Inflammatory macrophage (primary cell): Measurements from ENCODE around the gene HOXD12.

Experiments
- DNase-seq, 2 donors: peaks; one replicate each; pipeline ENCODE4 v3.0.0-alpha.2; 2020 to 2022

The HOXD12 gene

DNA sequence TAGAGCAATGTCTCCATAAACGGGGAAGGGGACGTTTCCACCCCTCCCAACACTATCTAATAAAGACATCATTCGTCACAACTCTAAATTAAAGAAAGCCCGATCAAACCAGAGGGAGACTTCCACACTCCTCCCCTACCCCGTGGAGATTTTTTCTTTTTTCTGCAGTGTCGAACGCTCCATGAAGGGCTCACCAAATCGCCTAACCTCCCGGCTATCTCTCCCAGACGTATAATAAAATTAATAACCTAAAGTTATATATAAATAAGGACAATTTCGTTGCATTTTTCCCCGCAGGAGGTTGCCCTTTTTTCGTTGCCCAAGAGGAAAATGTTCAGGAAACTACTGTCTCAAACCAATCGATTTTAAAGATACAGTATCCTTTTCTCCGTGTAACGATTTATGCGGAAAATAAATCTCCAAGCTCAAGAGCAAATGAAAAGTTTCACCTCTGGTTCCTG, 18.2 kb upstream of the HOXD12 start:
- DNase-seq, result no peak

DNA sequence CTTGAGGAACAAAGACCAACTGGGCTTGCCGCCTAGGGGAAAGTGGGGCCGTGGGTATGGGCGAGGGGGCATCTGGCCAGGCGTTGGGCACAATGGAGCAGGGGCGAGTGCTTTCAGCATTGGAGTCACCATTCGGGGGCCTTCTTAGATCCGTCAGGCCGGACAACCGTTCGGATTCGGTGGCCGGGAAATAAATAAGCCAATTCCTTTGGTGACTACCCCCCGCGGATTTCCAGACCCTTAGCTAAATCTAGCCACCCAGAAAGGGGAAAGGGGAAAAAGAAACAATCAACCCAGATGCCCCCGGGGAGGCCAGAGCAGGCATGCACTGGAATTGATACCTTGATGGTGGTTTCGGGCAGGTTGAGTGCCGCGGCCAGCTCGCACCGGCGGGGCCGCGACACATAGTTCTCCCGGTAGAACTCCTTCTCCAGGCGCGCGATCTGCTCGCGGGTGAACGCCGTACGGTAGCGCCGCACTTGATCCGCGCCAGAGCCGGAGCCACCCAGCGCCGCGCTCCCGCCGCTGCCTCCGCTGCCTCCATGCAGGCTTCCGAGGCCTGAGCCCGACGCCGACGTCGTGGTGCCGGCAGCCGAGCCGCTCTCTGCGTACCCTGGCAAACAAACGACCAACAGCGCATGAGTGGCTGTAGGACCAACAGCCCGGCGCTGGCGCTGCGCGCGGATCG, 17.6 kb upstream of the HOXD12 start:
- no peak for DNase-seq

DNA sequence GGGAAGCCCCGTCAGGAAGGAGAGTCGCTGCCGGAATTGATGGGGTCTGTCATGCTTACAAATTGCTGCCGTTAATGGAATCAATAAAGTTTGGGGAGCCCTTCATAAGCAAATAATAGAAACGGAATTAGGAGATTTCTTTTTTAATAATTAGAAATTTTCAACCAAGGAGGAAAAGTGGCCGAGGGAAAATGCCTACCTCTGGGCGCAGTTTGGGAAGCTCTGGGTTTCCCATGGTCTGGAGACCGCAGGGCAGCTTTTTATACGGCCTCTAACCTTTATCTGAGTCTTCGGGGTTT, 17.1 kb upstream of the HOXD12 start:
- DNase-seq, result no peak

DNA sequence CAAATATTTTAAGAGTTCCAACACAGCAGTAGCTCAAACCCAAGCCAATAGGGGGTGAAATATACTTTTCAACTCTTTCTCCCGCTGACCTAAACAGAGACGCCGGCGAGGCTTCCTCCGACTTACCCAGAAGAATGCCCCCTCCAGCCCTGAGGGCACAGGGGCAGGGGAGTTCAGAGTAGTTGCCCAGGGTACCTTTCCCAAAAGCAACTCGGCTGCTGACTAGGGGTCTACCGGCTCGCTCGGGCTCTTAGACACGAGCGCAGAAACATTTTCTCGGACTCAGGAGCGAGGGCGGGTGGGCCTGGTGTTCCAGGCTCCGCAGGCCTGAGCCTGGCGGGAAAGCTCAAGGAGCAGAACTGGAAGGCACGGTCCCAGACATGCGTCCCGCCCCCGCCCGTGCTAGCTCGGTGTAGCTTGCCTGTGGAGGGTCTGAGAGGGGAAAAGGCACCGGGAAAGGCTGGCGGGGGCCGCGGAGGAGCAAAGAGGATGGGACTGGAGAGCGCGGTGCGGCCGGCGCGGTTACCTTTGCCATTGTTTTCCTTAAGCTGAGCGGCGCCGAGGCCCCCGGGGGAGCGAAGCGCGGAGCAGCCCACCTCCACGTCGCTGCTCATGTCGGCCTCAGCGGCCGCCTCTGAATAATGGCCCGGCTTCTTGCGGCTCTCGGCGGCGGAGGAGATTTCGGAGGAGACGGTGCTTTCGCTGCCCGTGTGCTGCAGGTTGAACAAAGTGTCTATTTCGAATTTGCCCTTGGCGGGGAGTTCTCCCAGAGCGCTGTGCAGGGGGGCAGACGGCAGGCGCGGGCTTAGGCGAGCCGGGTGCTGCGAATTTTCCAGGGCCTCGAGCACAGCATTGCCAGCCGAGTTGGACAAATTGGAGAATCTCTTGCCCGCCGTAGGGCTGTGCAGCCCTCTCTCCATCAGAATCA, 16.5 kb upstream of the HOXD12 start:
- DNase-seq, result no peak

DNA sequence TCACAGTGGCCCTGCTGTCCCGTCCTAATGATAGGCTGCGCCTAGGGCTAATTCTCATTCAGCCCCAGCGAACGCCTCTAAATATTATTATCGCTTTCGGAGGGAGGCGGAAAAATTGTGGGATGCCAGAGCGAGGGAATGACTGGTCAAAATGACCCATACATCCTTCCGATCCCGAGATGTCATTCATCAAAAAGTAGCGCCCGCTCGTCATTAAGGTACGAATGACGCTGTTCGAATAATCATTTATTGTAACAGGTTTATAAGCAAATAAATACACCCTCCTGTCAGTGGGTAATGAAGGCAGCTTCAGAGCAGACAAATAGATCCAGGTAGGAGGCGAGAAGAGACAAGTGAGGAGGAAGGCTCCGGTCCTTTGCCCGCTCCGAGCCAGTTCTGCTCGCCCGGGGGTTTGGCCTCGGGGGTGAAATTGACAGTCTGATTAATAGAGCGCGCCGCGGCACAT, 15.8 kb upstream of the HOXD12 start, which contains the start of gene EVX2:
TSS of gene EVX2 (minus strand) at position 167 of the 466 bp plus-strand sequence. CDS start 186 bp downstream, outside the sequence.
- DNase-seq, result no peak

DNA sequence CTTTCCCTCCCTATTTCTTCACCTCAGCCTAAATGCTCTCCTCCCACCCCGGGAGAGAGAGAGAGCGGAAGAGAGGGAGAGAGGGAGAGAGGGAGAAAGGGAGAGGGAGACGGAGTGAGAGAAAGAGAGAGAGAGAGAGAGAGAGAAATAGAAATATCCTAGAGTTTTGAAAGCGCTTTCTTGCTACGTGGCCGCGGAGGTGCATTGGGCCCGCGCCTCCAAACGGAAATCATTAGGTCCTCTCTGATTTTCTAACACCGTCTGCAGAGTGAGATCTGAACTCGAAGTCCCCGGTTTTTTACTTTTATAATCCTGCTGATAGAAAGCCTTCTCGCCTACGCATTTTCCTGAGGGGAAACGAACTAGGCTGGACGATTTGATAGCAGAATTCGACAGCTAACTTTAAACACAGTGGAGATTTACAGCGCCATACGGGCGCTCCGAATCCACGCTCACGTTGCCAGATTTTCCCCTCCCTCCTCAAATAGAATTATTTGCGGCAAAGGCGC, 14.9 kb upstream of the HOXD12 start:
- no peak for DNase-seq

DNA sequence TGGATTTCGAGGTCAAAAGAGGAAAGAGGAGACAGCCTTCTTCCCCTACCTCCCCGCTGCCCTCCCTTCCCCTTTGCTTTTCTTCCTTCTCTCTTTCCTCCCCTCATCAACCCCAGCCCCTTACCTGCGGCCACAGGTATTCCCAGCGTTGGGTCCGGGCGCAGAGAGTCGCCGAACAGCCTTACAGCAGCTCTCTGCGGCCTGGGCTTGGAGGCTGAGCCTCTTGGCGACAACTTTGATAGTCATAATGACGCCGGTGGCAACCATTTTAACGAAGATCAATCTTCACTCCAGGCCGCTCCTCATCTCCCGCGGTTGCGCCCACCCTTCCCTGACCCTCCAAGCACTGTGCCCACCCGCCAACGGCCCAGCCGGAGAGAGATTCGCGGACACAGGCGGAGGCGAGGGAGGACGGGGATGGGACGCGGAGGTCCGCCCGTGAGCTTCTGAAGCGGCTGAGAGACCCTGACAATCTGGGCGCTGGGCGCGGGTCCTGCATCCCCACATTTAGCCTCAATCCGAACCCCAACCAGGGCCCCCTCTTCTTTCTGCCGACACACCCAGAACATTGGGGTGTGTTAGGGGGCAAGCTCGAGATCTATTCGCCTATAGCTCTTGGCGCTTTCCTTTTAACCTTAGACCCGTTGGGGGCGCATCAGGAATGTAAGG, 14.3 kb upstream of the HOXD12 start:
- DNase-seq, result no peak

GRCh38 chr2:176085861-176086771, 13.5 kb upstream of the HOXD12 start:
- no peak for DNase-seq

GRCh38 chr2:176087330-176088047, 12.1 kb upstream of the HOXD12 start:
- no peak for DNase-seq

DNA sequence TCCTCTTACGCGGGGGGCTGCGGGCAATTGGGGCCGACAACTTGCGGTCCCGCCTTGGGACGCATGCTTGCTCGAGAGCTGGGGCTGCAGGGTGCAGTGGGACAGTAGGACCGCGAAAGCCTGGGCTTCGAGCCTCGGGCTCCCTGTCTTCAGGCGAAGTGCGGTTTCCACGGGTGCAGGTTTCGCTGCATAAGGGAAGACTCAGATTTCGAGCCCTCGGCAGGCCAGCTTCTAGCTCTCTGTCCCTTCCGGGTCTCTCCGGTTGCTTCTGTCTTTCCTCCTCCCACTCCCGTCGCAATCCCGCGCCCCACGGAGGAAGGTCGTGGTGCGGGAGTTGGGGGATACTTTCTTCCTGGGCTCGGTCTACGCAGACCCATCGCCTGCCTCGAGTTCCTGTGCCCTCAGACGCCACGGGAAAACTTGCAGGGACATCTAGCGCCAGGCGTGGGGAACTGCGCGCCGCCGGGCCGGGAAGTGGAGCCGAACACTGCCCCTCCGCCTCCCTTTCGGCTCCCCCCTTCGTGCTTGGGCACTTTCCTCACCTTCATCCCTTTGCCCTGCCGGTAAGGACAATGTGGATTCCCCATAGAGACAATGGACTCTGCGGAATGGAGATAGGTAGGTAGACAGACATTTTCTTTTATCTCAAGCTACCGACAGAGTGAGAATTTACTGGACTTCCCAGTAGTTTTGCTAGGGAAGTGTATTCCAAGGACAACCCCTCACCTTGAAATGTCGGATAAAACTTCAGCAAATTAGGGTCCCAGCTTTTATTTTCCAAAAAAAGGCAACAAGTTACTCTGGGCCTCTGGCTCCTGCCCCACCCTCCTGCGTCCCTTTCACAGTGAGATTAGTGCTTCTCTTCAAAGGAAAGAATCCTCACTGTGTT, 11.3 kb upstream of the HOXD12 start:
- peak in 1 of 2 donors; percentile 45 for DNase-seq

- DNase-seq, result no peak
These were observed 10.4 kb upstream of the HOXD12 start for GRCh38 chr2:176088937-176089842.

DNA sequence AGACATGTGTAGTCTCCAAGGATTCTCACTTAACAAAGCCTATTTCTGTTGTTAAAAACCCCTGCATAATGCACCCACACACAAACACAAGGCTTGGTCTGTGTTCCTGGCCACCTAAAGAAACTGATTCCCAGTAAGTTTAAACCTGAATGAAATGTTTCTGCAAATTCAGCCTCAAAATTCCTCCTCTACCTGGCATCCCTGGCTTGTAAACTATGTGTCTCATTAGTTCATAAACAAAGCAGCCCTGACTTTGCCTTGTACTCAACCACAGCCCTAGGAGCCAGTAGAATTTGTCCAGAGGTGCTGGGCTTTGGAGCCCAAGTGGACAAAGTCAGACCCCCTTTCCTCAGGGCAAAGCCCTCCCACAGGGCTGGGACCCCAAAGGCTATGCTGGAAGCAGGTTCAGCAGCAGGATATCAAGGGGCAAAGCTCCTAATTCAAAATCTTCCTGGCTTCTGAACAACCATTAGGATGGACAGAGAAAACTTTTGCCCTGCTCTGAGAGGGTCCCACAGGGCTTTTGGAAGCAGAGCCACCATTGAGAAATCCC, 9.7 kb upstream of the HOXD12 start:
- DNase-seq, result no peak

- no peak for DNase-seq
These were observed 8.7 kb upstream of the HOXD12 start for GRCh38 chr2:176090862-176091261.

GRCh38 chr2:176091329-176092258, 8.0 kb upstream of the HOXD12 start:
- DNase-seq, result no peak

GRCh38 chr2:176092270-176093144, 7.1 kb upstream of the HOXD12 start, which contains the start of gene HOXD13:
Gene HOXD13, plus strand, starts transcription at chr2:176092721. Its CDS starts 170 bp downstream, at chr2:176092891.
- DNase-seq, result no peak
